Activated T-helper 17 cell treated with anti-CD3 and anti-CD28 coated beads, Interleukin-2, amount 50 U/mL, for 72 hours (primary cell): ENCODE results near the gene USP24. TPM values are rescaled to one million over a fixed set of nuclear protein-coding genes. Genes with fewer than 3 reads are reported as not detected.

Experiments used
- ATAC-seq: fragments of 150-1000 bp; cut with Tn5 transposase; replicated peaks from 2 replicates; pipeline ENCODE4 v1.10.0; 2021; ENCODE audit warnings: mild to moderate bottlenecking, moderate library complexity
- H3K27ac Mint-ChIP-seq: one replicate; pipeline ENCODE4 v1.8.0; 2022; ENCODE audit warnings: mixed read lengths
- H3K27me3 Mint-ChIP-seq: one replicate; pipeline ENCODE4 v1.8.0; 2022; ENCODE audit warnings: mixed read lengths
- H3K36me3 Mint-ChIP-seq: one replicate; pipeline ENCODE4 v1.8.0; 2022; ENCODE audit warnings: low read depth, mild to moderate bottlenecking, mixed read lengths
- H3K4me1 Mint-ChIP-seq: one replicate; pipeline ENCODE4 v1.8.0; 2022; ENCODE audit warnings: mixed read lengths
- H3K4me3 Mint-ChIP-seq: one replicate; pipeline ENCODE4 v1.8.0; 2022; ENCODE audit warnings: mild to moderate bottlenecking, mixed read lengths
- H3K9me3 Mint-ChIP-seq: one replicate; pipeline ENCODE4 v1.8.0; 2022; ENCODE audit warnings: mixed read lengths
- total RNA-seq, 2 donors: library from RNA; stranded (reverse); gene quantifications; one replicate each; pipeline ENCODE4 v1.2.3, GENCODE V29; 2022

USP24 gene
- total RNA-seq: 10 to 100 TPM; 40.8 to 41.6 TPM

DNA sequence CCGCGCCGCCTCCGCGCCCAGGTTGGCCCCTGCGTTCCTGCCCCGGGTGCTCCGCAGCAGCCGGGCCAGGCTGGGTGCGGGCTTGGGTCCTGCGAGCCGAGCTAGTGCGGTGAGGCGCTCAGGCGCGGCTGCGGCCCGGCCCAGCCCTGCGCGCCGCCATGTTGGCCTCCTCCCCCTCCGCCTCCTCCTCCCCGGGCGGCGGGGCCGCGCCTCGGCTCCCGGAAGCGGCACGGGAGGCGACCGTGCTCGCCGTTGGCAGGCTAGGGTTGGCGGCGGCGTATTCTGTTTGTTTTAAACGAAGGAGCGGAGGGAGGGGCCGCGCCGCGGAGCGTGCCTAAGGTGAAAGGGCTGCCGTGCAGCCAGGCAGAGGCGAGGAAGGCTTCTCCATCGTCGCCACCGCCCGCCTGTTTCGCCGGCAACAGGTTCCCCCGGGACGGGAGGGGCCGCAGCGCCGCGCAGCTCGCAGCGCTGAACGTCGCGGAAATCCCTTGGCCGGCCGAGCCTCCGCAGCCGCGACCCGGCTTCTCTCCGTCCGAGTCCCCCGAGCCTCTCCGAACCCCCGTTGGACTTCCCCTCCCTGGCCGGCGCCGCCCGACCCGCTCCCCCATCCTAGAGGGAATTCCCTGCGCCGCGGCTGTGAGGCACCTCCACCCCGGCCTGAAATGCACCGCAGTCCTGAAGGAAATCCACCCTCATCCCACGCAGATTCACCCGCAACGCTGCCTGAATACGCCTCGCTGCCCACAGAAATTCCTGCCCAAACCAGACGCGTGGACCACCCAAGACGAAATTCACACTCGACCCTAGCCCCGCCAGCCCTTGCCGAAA is at the start of gene USP24:
USP24 (minus strand) TSS at position 171 of the 828 bp plus-strand sequence. CDS start 251 bp downstream, outside the sequence.
- peaks cover 57% of the 10 kb centered on the region for H3K4me1 Mint-ChIP-seq
- H3K9me3 Mint-ChIP-seq: no peaks in the 10 kb centered on the region
- peak within 1 kb of the TSS; percentile 99 for H3K27ac Mint-ChIP-seq
- H3K36me3 Mint-ChIP-seq: peaks cover 24% of the 10 kb centered on the region
- H3K27me3 Mint-ChIP-seq: no peaks in the 10 kb centered on the region
- peak within 1 kb of the TSS; percentile 98 for H3K4me3 Mint-ChIP-seq
- peak; percentile 90 for ATAC-seq

GRCh38 chr1:55262822-55263221 is 47.7 kb upstream of the USP24 start:
- no peak overlapping the region for H3K27ac Mint-ChIP-seq
- H3K4me3 Mint-ChIP-seq: no peak overlapping the region
- peaks cover 6% of the 10 kb centered on the region for H3K4me1 Mint-ChIP-seq
- ATAC-seq: no peak
- H3K27me3 Mint-ChIP-seq: no peaks in the 10 kb centered on the region
- no peaks in the 10 kb centered on the region for H3K9me3 Mint-ChIP-seq
- H3K36me3 Mint-ChIP-seq: no peaks in the 10 kb centered on the region

DNA sequence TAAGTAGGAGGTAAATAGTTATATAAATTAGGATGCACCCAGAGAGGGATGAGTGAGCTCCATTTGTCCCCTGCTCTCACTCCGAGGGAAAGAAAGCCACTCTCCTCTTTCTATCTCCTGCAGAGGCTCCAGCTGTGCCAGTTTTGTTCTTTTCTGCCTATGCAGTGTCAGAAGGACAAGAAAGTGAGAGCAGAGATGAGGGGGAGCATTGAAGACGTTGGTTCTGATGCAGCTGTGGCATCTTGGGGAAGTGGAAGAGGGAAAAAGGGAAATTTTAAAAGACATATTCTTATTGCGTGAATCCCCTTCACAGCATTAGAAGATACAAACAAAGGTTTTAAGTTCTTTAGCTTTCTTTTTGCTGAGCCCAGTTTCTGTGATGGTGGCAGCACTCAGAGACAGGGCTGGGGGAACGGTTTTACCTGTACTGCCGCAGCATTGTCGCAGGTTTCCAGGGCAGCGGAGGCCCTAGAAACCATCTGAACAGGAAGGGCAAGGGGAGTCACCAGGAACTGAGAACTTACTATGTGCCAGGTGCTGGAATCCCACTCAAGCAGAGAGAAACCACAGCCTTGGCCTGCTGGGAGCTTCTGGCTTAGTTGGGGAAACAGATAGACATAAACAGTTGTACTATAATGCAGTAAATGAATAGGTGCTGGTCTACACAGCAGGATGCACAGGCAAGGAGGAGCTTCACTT is 44.9 kb upstream of the USP24 start:
- no peaks in the 10 kb centered on the region for H3K9me3 Mint-ChIP-seq
- H3K27ac Mint-ChIP-seq: no peak overlapping the region
- H3K36me3 Mint-ChIP-seq: no peaks in the 10 kb centered on the region
- no peak overlapping the region for H3K4me3 Mint-ChIP-seq
- H3K4me1 Mint-ChIP-seq: peaks cover 11% of the 10 kb centered on the region
- no peak for ATAC-seq
- H3K27me3 Mint-ChIP-seq: no peaks in the 10 kb centered on the region

DNA sequence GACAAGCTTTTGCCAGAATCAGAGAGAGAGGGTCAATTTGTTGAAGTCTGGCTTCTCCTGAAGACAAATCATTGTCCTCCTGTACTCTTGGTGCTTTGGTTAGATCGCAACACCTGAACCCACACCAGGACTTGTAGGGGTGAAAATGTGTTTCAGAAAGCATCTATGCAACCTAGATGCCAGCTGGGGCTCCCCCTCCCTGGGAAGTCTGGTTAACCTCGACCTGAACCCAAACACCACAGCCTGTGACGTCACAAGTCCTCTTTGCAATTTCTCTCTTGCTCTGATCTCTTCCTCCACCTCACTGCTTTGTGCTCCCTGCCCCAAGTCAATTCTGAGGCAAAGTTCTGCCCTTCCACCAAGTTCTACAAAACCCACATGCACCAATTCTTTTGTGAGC is 42.8 kb upstream of the USP24 start:
- peak; percentile 85 for ATAC-seq
- Mint-ChIP-seq H3K9me3 (no peaks in the 10 kb centered on the region), H3K4me1 (peaks cover 11% of the 10 kb centered on the region), H3K27me3 (no peaks in the 10 kb centered on the region), H3K36me3 (no peaks in the 10 kb centered on the region), H3K4me3 (peak overlapping the region; percentile 23), H3K27ac (peak overlapping the region; percentile 64)

DNA sequence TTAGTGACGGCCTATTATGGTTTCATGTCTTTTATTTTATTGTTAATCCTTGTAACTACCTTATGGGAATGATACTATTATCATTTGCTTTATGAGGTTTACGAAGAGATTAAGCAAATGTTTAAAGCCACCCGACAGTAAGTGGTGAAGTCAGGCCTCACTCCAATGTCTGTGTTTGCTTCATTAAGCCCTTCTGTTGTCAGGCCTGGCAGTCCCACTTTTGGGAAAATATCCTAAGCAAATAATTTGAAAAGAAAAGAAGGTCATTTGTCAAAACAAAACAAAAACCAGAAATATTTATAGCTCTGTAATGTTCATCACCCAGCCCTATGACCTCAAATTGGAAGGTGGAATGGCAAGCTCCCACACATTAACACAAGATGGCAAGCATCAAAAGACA is 40.7 kb upstream of the USP24 start:
- H3K27ac Mint-ChIP-seq: no peak overlapping the region
- no peaks in the 10 kb centered on the region for H3K9me3 Mint-ChIP-seq
- no peaks in the 10 kb centered on the region for H3K27me3 Mint-ChIP-seq
- H3K36me3 Mint-ChIP-seq: no peaks in the 10 kb centered on the region
- H3K4me1 Mint-ChIP-seq: peaks cover 11% of the 10 kb centered on the region
- H3K4me3 Mint-ChIP-seq: no peak overlapping the region
- ATAC-seq: no peak

DNA sequence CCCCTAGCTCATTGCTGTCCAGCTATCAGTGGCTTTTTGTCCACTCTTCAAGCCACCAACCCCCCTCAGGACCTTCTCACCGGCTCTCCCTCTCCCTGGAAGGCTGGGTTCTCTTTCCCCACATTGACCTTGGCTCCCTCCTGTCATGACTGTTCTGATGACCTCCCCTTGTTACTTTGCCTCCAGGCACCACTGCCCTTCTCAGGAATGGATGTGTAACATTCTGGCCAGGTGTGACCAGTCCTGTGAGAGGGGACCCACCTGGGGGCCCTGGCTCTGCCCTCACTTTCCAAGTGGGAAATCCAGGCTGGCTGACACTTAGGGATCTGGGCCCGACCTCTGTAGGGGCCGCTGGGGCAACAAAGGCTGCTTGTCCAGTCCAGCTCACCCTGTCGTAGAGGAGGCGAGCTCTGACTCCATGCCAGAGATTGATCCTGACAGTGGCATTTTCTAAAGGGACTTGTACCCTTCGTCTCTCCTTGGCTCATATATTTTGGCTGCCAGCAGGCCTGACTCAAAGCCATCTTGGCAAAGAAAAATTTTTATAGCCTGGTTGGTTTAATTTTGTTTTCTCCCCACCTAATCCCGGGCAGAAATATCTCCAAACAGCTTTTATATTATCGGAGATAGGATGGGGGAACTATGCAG is 37.9 kb upstream of the USP24 start:
- no peaks in the 10 kb centered on the region for H3K27me3 Mint-ChIP-seq
- no peak for ATAC-seq
- no peak overlapping the region for H3K4me3 Mint-ChIP-seq
- H3K4me1 Mint-ChIP-seq: peaks cover 7% of the 10 kb centered on the region
- no peaks in the 10 kb centered on the region for H3K9me3 Mint-ChIP-seq
- peak overlapping the region; percentile 21 for H3K27ac Mint-ChIP-seq
- no peaks in the 10 kb centered on the region for H3K36me3 Mint-ChIP-seq

DNA sequence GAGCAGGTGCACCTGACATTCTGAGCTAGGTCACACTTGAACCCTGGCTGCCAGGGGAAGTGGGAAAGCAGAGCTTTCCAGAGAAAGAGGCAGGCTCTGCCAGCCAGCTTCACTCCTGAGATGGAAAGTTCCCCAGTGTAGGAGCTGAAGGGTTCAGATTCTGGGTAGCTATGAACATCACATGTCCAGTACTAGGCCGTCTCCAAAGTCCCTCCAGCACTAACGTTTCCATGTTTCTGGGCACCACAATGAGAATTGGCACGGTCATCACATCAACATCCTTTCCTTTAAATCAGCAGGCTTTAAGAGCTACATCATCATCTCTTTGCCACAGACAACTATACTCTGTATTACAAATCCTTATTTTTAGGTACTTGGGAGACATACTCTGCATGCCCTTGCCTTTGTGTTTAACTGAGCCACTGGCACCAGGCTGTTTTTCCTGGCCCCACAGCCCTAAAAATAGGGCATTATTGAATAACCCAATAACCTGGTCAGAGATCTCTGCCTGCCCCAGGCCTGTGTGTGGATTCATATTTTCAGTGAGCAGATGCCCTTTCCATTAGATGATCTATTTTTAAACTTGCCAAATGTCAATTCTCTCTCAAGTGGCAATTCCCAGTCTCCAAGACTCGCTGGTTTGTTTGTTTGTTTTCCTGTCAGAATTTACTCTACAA is 35.4 kb upstream of the USP24 start:
- Mint-ChIP-seq H3K4me1 (no peaks in the 10 kb centered on the region), H3K27me3 (no peaks in the 10 kb centered on the region), H3K9me3 (no peaks in the 10 kb centered on the region), H3K27ac (no peak overlapping the region), H3K4me3 (no peak overlapping the region), H3K36me3 (no peaks in the 10 kb centered on the region)
- no peak for ATAC-seq

DNA sequence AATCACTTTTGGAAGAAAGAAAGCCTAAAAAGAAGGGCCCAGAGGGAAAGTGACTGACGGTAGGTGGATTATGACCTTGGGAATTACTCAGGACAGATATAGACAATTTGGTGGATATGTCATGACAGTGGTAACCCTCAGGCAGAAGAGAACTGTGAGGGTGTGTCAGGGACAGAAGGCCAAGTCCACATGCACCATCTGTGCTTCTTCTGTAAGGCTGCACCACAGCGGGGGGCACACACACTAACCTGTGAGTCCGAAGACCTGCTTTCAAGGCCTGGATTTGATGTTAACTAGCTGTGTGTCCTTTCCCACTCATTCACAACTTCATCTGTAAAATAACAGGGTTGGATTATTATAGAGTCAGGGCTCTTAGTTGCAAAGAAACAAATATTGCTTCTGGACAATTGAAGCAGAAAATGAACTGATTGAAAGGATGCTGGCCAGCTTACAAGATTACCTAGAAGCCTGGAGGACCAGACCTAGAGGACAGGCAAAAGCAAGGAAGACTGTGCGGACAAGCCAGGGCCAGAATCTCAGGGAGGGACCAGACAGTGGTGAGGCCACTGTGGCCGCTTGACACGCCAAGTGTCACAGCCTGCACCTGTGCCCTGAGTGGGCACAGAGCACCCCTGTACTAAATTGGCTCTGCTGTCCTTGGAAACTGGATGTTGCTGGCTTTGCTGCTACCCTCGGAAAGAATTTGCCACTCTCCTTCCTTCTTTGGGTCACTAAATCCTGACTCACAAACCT is 34.7 kb upstream of the USP24 start:
- no peaks in the 10 kb centered on the region for H3K9me3 Mint-ChIP-seq
- no peaks in the 10 kb centered on the region for H3K27me3 Mint-ChIP-seq
- ATAC-seq: no peak
- no peaks in the 10 kb centered on the region for H3K4me1 Mint-ChIP-seq
- no peak overlapping the region for H3K27ac Mint-ChIP-seq
- H3K36me3 Mint-ChIP-seq: no peaks in the 10 kb centered on the region
- no peak overlapping the region for H3K4me3 Mint-ChIP-seq

DNA sequence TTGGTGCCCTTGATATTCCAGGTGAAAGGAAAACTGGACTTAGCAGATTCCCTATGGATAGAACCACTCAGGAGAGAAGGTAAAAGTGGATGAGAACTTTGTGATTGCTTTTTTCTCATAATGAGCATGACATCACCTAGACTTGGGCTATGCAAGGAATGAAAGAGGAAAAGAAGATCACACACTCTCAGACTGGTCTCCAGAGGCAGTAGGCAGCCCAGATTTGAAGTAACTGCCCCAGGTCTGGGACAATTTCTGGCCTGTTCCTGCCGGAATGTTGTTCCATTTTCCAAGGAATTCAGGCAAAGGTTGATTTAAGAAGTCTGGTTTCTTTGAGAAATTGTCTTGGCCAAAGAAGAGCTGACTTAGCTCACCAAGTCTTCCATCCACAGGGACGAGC is 31.7 kb upstream of the USP24 start:
- Mint-ChIP-seq H3K27ac (no peak overlapping the region), H3K9me3 (no peaks in the 10 kb centered on the region), H3K4me1 (no peaks in the 10 kb centered on the region)

GRCh38 chr1:55246331-55246730 is 31.2 kb upstream of the USP24 start:
- no peaks in the 10 kb centered on the region for H3K4me1 Mint-ChIP-seq
- peaks cover 5% of the 10 kb centered on the region for H3K27me3 Mint-ChIP-seq
- no peak overlapping the region for H3K27ac Mint-ChIP-seq
- H3K36me3 Mint-ChIP-seq: no peaks in the 10 kb centered on the region
- H3K4me3 Mint-ChIP-seq: no peak overlapping the region
- no peak for ATAC-seq
- no peaks in the 10 kb centered on the region for H3K9me3 Mint-ChIP-seq

More for the DNA sequence above, 31.7 kb upstream of the USP24 start:
- Mint-ChIP-seq H3K4me3 (no peak overlapping the region), H3K27me3 (peaks cover 4% of the 10 kb centered on the region), H3K36me3 (no peaks in the 10 kb centered on the region)
- ATAC-seq: no peak

GRCh38 chr1:55245781-55246180 is 30.6 kb upstream of the USP24 start:
- H3K4me3 Mint-ChIP-seq: no peak overlapping the region
- ATAC-seq: no peak
- H3K27ac Mint-ChIP-seq: no peak overlapping the region
- H3K27me3 Mint-ChIP-seq: peaks cover 8% of the 10 kb centered on the region
- H3K4me1 Mint-ChIP-seq: no peaks in the 10 kb centered on the region
- no peaks in the 10 kb centered on the region for H3K9me3 Mint-ChIP-seq
- H3K36me3 Mint-ChIP-seq: no peaks in the 10 kb centered on the region

DNA sequence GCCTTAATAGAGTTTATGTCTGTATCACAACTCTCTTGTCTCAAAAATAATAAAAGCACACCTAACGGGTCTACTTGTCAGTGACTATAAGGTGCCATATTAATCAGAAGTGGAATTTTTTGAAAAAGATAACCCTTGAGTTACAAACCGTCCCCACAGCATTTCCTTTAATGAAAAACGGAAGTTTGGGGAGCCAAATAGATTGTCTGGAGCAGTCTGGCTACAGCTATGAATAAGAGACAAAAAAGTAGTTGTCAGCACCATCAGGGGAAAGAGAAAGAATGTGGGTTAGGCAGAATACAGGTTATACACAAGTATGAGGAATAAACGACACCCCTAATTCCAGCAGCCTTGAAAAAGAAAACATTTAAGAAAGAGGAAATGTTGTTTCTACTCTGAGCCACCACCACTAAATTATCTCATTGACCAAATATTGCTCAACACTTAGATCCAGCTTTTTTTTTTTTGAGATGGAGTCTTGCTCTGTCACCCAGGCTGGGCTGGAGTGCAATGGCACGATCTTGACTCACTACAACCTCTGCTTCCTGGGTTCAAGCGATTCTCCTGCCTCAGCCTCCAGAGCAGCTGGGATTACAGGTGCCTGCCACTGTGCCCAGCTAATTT is 29.4 kb upstream of the USP24 start:
- Mint-ChIP-seq H3K9me3 (no peaks in the 10 kb centered on the region), H3K36me3 (no peaks in the 10 kb centered on the region), H3K27ac (no peak overlapping the region), H3K4me1 (no peaks in the 10 kb centered on the region), H3K4me3 (no peak overlapping the region), H3K27me3 (peaks cover 8% of the 10 kb centered on the region)
- no peak for ATAC-seq

- ATAC-seq: no peak
- Mint-ChIP-seq H3K9me3 (no peaks in the 10 kb centered on the region), H3K4me3 (no peak overlapping the region), H3K27ac (no peak overlapping the region), H3K36me3 (no peaks in the 10 kb centered on the region), H3K27me3 (peaks cover 8% of the 10 kb centered on the region), H3K4me1 (no peaks in the 10 kb centered on the region)
Measured at GRCh38 chr1:55243655-55244054, 28.5 kb upstream of the USP24 start.
